ENCODE measurements around the gene MLXIPL. TPM values are rescaled to one million over a fixed set of nuclear protein-coding genes. Genes with fewer than 3 reads are reported as not detected.

MLXIPL gene
- total RNA-seq, 1 experiment from 2014 or later, result 20.6 TPM

DNA sequence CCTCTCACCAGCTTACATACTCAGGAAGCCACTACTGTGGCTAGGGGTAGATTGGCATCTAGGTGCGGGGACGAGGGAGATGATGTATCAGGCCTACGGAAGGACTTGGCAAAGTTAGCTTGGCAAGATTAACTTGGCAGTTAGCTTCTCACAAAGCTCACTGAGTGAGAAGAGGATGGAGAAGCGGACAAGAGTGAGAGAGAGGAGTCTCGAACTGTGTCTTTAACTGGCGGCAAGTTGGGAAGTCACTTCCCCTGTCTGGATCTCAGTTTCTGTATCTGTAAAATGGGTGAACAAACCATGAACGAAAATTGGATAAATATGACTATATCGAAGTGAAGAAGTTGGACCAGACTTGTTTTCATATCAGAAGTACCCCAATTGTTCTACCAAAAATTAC is 9.5 kb upstream of the MLXIPL start:
- no peaks in the 10 kb centered on the region for H3K36me3 ChIP-seq (ENCODE audit: insufficient read depth, low read length, poor library complexity, severe bottlenecking)
- no peak for DNase-seq (ENCODE audit: low spot score)
- intact Hi-C loops (cut with micrococcal nuclease; ENCODE audit: unreplicated experiment), result no loop called here
- BruUV-seq (replicated peaks), result no TSS peak
- no peak overlapping the region for H3K27ac ChIP-seq (ENCODE audit: low read depth, low read length, poor library complexity, severe bottlenecking)
- no peaks in the 10 kb centered on the region for H3K9me3 ChIP-seq (ENCODE audit: low read depth, low read length, poor library complexity, severe bottlenecking)
- peaks cover 7% of the 10 kb centered on the region for H3K4me1 ChIP-seq (ENCODE audit: insufficient read depth, low read length, poor library complexity, severe bottlenecking)
- POLR2A ChIA-PET (ENCODE audit: low non-redundant PET), result no interaction called here
- H3K27me3 ChIP-seq (replicated peaks; ENCODE audit: insufficient read depth, low read depth, low read length, poor library complexity), result no peaks in the 10 kb centered on the region
- CTCF ChIA-PET, result interaction anchor here (1.4 kb wide), 1 partner anchor 92 kb away, joined by 16 read pairs; no protein-coding TSS in a partner anchor
- TF ChIP-seq, protein P1, sequence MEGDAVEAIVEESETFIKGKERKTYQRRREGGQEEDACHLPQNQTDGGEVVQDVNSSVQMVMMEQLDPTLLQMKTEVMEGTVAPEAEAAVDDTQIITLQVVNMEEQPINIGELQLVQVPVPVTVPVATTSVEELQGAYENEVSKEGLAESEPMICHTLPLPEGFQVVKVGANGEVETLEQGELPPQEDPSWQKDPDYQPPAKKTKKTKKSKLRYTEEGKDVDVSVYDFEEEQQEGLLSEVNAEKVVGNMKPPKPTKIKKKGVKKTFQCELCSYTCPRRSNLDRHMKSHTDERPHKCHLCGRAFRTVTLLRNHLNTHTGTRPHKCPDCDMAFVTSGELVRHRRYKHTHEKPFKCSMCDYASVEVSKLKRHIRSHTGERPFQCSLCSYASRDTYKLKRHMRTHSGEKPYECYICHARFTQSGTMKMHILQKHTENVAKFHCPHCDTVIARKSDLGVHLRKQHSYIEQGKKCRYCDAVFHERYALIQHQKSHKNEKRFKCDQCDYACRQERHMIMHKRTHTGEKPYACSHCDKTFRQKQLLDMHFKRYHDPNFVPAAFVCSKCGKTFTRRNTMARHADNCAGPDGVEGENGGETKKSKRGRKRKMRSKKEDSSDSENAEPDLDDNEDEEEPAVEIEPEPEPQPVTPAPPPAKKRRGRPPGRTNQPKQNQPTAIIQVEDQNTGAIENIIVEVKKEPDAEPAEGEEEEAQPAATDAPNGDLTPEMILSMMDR (conservative IDR thresholded peaks at IDR 0.05; ENCODE audit: low read depth, low read length), result no peak
- TF ChIP-seq EZH2 (IDR thresholded peaks at IDR 0.05; ENCODE audit: borderline replicate concordance, low read depth, low read length, poor library complexity, severe bottlenecking), result no peak
- no peak overlapping the region for H3K4me3 ChIP-seq (ENCODE audit: low read depth, low read length, poor library complexity, severe bottlenecking)

DNA sequence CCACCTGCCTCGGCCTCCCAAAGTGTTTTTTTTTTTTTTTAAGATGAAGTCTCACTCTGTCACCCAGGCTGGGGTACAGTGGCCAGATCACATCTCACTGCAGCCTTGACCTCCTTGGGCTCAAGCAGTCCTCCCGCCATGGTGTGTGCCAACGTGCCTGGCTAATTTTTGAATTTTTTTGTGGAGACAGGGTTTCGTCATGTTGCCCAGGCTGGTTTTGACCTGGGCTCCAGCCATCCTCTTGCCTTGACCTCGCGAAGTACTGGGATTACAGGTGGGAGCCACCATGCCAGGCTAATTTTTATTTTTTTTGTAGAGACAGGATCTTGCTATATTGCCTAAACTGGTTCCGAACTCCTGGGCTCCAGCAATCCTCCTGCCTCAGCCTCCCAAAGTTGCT is 9.0 kb upstream of the MLXIPL start:
- DNase-seq (ENCODE audit: low spot score), result no peak
- no peaks in the 10 kb centered on the region for H3K27me3 ChIP-seq (replicated peaks; ENCODE audit: insufficient read depth, low read depth, low read length, poor library complexity)
- ChIA-PET POLR2A (ENCODE audit: low non-redundant PET) (no interaction called here), CTCF (interaction anchor here (1.4 kb wide), 1 partner anchor 92 kb away, joined by 16 read pairs; no protein-coding TSS in a partner anchor)
- H3K4me1 ChIP-seq (ENCODE audit: insufficient read depth, low read length, poor library complexity, severe bottlenecking), result peaks cover 7% of the 10 kb centered on the region
- TF ChIP-seq EZH2 (IDR thresholded peaks at IDR 0.05; ENCODE audit: borderline replicate concordance, low read depth, low read length, poor library complexity, severe bottlenecking), result no peak
- no peaks in the 10 kb centered on the region for H3K9me3 ChIP-seq (ENCODE audit: low read depth, low read length, poor library complexity, severe bottlenecking)
- intact Hi-C loops (cut with micrococcal nuclease; ENCODE audit: unreplicated experiment), result no loop called here
- no peak overlapping the region for H3K27ac ChIP-seq (ENCODE audit: low read depth, low read length, poor library complexity, severe bottlenecking)
- H3K36me3 ChIP-seq (ENCODE audit: insufficient read depth, low read length, poor library complexity, severe bottlenecking), result no peaks in the 10 kb centered on the region
- no TSS peak for BruUV-seq (replicated peaks)
- H3K4me3 ChIP-seq (ENCODE audit: low read depth, low read length, poor library complexity, severe bottlenecking), result no peak overlapping the region

DNA sequence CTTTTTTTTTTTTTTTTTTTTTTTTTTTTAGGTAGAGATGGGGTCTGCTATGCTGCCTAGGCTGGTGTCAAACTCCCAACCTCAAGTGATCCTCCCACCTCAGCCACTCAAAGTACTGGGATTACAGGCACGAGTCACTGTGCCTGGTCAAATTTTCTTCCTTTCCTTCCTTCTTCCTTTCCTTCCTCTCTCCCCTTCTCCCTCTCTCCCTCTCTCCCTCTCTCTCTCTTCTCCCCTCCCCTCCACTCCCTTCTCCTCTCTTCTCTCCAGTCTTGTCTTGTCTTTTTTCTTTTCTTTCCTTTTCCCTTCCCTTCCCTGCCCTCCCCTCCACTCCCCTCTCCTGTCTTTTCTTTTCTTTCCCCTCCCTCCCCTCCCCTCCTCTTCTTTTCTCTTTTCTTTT is 7.2 kb upstream of the MLXIPL start:
- Histone ChIP-seq H3K9me3 (ENCODE audit: low read depth, low read length, poor library complexity, severe bottlenecking) (no peaks in the 10 kb centered on the region), H3K36me3 (ENCODE audit: insufficient read depth, low read length, poor library complexity, severe bottlenecking) (no peaks in the 10 kb centered on the region), H3K27ac (ENCODE audit: low read depth, low read length, poor library complexity, severe bottlenecking) (no peak overlapping the region), H3K4me1 (ENCODE audit: insufficient read depth, low read length, poor library complexity, severe bottlenecking) (peaks cover 6% of the 10 kb centered on the region), H3K27me3 (replicated peaks; ENCODE audit: insufficient read depth, low read depth, low read length, poor library complexity) (no peaks in the 10 kb centered on the region), H3K4me3 (ENCODE audit: low read depth, low read length, poor library complexity, severe bottlenecking) (no peak overlapping the region)
- ChIA-PET POLR2A (ENCODE audit: low non-redundant PET) (no interaction called here), CTCF (interaction anchor here (0.6 kb wide), 1 partner anchor 36 kb away, joined by 3 read pairs; the partner anchor contains the start of gene VPS37D)
- no TSS peak for BruUV-seq (replicated peaks)
- intact Hi-C loops (cut with micrococcal nuclease; ENCODE audit: unreplicated experiment), result no loop called here
- no peak for DNase-seq (ENCODE audit: low spot score)
- TF ChIP-seq, protein P1 (conservative IDR thresholded peaks at IDR 0.05; ENCODE audit: low read depth, low read length), result no peak
- TF ChIP-seq EZH2 (IDR thresholded peaks at IDR 0.05; ENCODE audit: borderline replicate concordance, low read depth, low read length, poor library complexity, severe bottlenecking), result no peak

DNA sequence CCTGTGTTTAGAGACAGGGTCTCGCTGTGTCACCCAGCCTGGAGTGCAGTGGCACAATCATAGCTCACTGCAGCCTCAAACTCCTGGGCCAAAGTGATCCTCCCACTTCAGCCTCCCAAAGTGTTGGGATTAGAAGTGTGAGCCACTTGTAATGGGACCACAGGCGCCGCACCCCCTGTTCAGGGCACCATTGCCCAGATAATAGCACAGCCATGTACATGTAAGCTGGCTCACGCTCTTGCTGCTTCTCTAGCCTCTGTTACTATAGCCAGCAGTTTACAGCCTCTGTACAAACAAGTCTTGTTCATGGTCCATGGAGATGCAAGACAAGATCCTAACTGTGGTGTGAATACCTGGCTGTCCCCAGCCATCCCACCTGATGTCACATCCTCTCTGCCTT is 4.2 kb upstream of the MLXIPL start:
- ChIA-PET CTCF (interaction anchor here (0.9 to 1.2 kb wide), 2 partner anchors 22 to 97 kb away, joined by 3 read pairs; no protein-coding TSS in a partner anchor), POLR2A (ENCODE audit: low non-redundant PET) (interaction anchor here (0.8 kb wide), 1 partner anchor 81 kb away, joined by 5 read pairs; no protein-coding TSS in a partner anchor)
- intact Hi-C loops (cut with micrococcal nuclease; ENCODE audit: unreplicated experiment), result no loop called here
- H3K9me3 ChIP-seq (ENCODE audit: low read depth, low read length, poor library complexity, severe bottlenecking), result no peaks in the 10 kb centered on the region
- no peak overlapping the region for H3K4me3 ChIP-seq (ENCODE audit: low read depth, low read length, poor library complexity, severe bottlenecking)
- peaks cover 3% of the 10 kb centered on the region for H3K4me1 ChIP-seq (ENCODE audit: insufficient read depth, low read length, poor library complexity, severe bottlenecking)
- no peaks in the 10 kb centered on the region for H3K36me3 ChIP-seq (ENCODE audit: insufficient read depth, low read length, poor library complexity, severe bottlenecking)
- no peak overlapping the region for H3K27ac ChIP-seq (ENCODE audit: low read depth, low read length, poor library complexity, severe bottlenecking)
- TF ChIP-seq, protein P1 (conservative IDR thresholded peaks at IDR 0.05; ENCODE audit: low read depth, low read length), result no peak
- TF ChIP-seq EZH2 (IDR thresholded peaks at IDR 0.05; ENCODE audit: borderline replicate concordance, low read depth, low read length, poor library complexity, severe bottlenecking), result no peak
- no TSS peak for BruUV-seq (replicated peaks)
- no peaks in the 10 kb centered on the region for H3K27me3 ChIP-seq (replicated peaks; ENCODE audit: insufficient read depth, low read depth, low read length, poor library complexity)
- DNase-seq (ENCODE audit: low spot score), result no peak
